ENCODE results near the gene KIF5A.
A peak's percentile ranks its signal among the peaks of the same experiment; 100 is the strongest.

Gene KIF5A

GRCh38 chr12:57620936-57621496 is 71.2 kb downstream of the KIF5A start:
- peak in 3 of 42 donors; percentile 37 to 47 (median 42) for DNase-seq
- intact Hi-C loops (cut with DNase I), result loop anchor here (5.0 kb wide), 1 partner anchor 39 kb away; no protein-coding TSS in a partner anchor

- intact Hi-C loops (cut with DNase I), result loop anchor here (5.0 kb wide), 1 partner anchor 39 kb away; no protein-coding TSS in a partner anchor
- DNase-seq, result peak in 38 of 42 donors; percentile 34 to 86 (median 72)
Measured at GRCh38 chr12:57621497-57622292, 71.9 kb downstream of the KIF5A start.

DNA sequence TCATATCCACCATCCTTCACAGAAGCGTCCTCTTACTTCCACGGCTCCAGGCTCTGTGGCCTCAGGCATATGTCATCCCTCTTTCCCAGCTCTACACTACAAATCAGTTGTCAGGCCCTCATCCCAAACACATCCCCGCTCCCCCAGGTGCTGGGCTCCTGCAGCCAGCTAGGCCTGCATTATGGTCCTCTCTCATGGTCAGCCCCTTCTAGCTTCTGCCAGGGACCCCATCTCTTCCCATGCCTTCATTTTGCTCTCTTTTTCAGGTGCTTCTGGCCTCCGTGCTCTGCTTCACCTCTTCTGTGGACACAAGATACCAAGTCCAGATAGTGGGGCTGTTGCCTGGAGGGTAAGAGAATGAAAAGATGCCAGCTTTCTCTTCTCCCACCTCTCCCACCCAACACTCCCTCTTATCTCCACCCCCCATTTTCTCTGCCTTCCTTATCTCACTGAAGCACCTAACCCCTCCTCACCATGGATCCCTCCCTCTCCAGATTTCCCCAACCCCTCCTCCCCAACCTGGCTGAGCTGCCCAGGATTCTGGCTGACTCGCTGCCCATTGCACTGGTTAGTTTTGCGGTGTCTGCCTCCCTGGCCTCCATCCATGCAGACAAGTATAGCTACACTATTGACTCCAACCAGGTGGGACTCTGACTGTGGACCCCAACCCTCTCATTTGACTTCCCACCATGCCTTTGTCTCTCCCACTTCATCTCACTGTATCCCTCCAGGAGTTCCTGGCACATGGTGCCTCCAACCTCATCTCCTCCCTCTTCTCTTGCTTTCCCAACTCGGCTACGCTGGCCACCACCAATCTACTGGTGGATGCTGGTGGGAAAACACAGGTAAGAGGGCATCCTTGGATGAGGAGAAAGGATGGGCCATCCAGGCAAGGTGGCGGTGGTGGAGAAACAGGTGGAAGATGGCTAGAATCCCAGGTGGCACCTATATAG is 72.7 kb downstream of the KIF5A start:
- intact Hi-C loops (cut with DNase I), result loop anchor here (5.0 kb wide), 1 partner anchor 40 kb away; no protein-coding TSS in a partner anchor
- peak in 2 of 42 donors; percentile 12 to 21 for DNase-seq

- intact Hi-C loops (cut with DNase I), result loop anchor here (5.0 kb wide), 1 partner anchor 41 kb away; no protein-coding TSS in a partner anchor
Measured at GRCh38 chr12:57623385-57623784, 73.5 kb downstream of the KIF5A start.

GRCh38 chr12:57623811-57624390 is 74.1 kb downstream of the KIF5A start:
- intact Hi-C loops (cut with DNase I), result loop anchor here (5.0 kb wide), 1 partner anchor 42 kb away; no protein-coding TSS in a partner anchor
- DNase-seq, result peak in 1 of 42 donors; percentile 23

More at GRCh38 chr12:57623385-57623784, 73.5 kb downstream of the KIF5A start:
- DNase-seq, result no peak

DNA sequence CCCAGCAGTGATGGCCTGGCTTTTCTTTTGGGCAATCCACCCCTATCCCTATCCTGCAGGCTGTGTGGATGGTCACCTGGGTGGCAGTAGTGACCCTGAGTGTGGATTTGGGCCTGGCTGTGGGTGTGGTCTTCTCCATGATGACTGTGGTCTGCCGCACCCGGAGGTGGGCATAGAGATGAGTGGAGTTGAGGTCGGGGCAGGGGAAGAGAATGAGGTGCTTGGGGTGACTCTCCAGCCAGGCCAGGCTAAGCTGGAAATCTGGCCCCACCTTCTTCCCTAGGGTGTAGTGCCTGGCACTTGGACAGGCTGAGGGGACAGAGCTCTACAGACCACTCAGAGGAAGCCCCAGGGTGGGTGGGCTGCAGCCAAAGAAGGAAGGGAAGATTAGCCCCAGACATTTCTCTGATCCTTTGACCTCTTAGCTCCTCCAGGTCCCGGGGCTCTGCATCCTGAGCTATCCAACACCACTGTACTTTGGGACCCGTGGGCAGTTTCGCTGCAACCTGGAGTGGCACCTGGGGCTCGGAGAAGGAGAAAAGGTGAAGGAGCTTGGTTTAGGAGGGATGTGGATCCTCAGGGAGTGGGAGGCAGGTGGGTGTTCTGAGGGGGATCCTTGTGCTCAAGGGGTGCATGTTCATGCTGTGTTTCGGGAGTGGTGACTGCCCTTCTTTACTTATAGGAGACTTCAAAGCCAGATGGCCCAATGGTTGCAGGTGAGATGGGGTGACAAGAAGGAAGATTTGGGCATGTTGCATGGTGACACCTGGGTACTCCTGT is 74.8 kb downstream of the KIF5A start:
- intact Hi-C loops (cut with DNase I), result loop anchor here (5.0 kb wide), 1 partner anchor 42 kb away; no protein-coding TSS in a partner anchor

DNA sequence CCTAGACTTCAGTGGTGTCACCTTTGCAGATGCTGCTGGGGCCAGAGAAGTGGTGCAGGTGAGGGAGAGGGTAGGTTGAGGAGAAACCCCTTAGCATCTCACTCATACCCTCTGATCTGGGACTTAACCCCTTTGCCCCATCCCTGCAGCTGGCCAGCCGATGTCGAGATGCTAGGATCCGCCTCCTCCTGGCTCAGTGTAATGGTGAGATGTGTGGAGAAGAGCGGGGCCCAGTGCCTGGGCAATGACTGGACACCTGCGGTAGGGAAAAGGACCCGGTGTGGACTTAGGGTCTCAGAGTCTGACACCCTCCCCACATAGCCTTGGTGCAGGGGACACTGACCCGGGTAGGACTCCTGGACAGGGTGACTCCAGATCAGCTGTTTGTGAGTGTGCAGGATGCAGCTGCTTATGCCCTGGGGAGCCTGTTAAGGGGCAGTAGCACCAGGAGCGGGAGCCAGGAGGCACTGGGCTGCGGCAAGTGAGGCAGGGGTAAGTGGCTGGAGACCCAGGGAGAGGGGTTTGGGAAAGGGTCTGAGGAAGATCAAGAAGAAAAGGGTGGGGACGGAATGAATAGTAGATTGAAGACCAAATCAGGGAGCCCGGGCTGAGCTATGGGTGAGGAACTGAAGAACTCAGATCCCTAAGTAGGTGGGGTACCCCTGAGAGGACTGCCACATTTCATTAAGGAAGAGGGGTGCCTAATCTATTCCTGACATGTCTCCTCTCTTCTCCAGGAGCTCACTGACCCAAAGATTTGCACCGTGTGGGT is 75.6 kb downstream of the KIF5A start:
- DNase-seq, result peak in 3 of 42 donors; percentile 9 to 25 (median 24)
- intact Hi-C loops (cut with DNase I), result no loop called here

More for the DNA sequence above, 74.8 kb downstream of the KIF5A start:
- DNase-seq, result peak in 2 of 42 donors; percentile 24 to 32

DNA sequence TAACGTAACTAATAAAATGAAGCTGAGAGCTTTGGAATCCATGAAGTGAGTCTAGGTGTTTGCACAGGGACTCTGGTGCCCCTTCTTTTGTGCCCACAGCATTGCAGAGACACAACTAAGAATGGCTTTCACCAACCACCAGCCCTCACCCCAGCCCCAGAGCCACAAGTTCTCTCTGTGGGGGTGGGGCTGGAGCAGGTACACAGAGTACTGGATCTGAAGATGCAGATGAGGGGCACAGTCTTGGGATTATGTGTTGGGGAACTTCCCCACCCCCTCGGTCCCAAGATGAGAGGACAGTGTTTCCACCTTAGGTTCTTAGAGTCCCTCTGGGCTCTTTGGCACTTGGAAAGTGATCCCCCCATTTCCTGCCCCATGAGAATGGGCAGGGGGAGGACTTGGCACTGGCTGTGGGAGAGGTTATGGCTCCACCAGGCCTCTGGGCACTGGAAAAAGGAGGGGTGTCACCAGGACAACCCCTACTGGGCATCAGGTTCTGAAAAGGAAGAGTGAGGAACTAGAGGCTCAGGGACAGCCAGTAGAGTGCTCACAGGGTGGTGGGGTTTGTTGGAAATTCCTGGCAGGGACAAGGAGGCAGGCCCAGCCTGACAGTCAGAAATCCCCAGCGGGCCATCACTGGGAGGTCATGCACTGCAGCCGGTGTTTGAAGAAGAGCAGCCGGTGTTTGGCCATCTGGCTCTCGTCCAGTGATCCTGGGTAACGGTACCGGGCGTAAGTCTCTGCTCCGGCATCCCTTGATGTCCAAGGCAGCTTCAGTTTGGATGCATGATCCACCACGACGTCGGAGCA is 76.5 kb downstream of the KIF5A start:
- peak in 4 of 42 donors; percentile 9 to 36 (median 26) for DNase-seq
- intact Hi-C loops (cut with DNase I), result no loop called here

DNA sequence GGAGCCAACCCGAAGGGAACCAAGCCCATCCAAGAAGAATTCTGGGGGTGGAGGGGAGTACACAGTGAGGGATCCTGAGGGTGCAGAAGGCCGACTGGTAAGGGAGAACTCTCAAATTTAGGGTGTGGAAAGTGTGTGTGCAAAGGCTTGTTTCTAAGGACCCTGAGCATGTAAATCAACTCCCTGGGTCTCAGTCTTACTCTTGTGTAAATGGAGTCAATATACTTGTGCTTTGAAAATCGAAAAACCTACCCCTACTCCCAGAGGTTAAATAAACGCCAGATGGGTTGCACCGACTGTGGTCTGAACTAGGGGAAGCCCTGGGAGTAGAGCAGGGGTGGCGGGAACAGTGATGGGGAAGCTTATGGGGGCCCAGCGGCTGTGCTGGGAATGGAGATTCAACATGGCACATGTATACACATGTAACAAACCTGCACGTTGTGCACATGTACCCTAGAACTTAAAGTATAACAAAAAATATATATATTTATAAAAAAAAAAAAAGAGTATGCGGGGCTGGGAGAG is 77.1 kb downstream of the KIF5A start:
- intact Hi-C loops (cut with DNase I), result no loop called here
- DNase-seq, result peak in 2 of 42 donors; percentile 7 to 12

- peak in 6 of 42 donors; percentile 2 to 47 (median 19) for DNase-seq
- intact Hi-C loops (cut with DNase I), result no loop called here
Measured at GRCh38 chr12:57627501-57628279, 77.8 kb downstream of the KIF5A start.

- peak in 4 of 42 donors; percentile 4 to 33 (median 16) for DNase-seq
- intact Hi-C loops (cut with DNase I), result no loop called here
Measured at GRCh38 chr12:57628280-57629191, 78.7 kb downstream of the KIF5A start.

- intact Hi-C loops (cut with DNase I), result loop anchor here (10.0 kb wide), 1 partner anchor 65 kb away; the partner anchor contains the start of gene OS9
- peak in 39 of 42 donors; percentile 46 to 88 (median 73) for DNase-seq
Measured at GRCh38 chr12:57629897-57630471, 80.1 kb downstream of the KIF5A start.

GRCh38 chr12:57630891-57631433 is 81.1 kb downstream of the KIF5A start:
- peak in 4 of 42 donors; percentile 7 to 28 (median 22) for DNase-seq
- intact Hi-C loops (cut with DNase I), result loop anchor here (10.0 kb wide), 1 partner anchor 64 kb away; the partner anchor contains the start of gene OS9
